Activated naive CD4-positive, alpha-beta T cell treated with anti-CD3 and anti-CD28 coated beads, Interleukin-2, amount 50 U/mL, for 16 hours (primary cell): ENCODE data around the gene DNAH8.
"Not testable (repeated sequence)": the region's sequence is repeated elsewhere in the genome, so short reads cannot be mapped to it uniquely, and the experiment has no call there.

ENCODE experiments used
- DNase-seq: peaks from one replicate; pipeline ENCODE4 v3.0.0-alpha.2; 2020

Gene DNAH8

GRCh38 chr6:38753707-38754106, 38.6 kb downstream of the DNAH8 start:
- no peak for DNase-seq

GRCh38 chr6:38755207-38755606, 40.1 kb downstream of the DNAH8 start:
- DNase-seq, result no peak

- DNase-seq, result no peak
These were observed 40.8 kb downstream of the DNAH8 start for GRCh38 chr6:38755874-38756273.

GRCh38 chr6:38760097-38760496, 45.0 kb downstream of the DNAH8 start:
- DNase-seq, result no peak

GRCh38 chr6:38762848-38763247, 47.7 kb downstream of the DNAH8 start:
- no peak for DNase-seq

- no peak for DNase-seq
These were observed 52.4 kb downstream of the DNAH8 start for GRCh38 chr6:38767560-38767959.

- no peak for DNase-seq
These were observed 58.2 kb downstream of the DNAH8 start for GRCh38 chr6:38773338-38773737.

GRCh38 chr6:38774929-38775707, 60.0 kb downstream of the DNAH8 start:
- DNase-seq, result no peak

- no peak for DNase-seq
These were observed 60.8 kb downstream of the DNAH8 start for GRCh38 chr6:38775870-38776269.

- no peak for DNase-seq
These were observed 61.4 kb downstream of the DNAH8 start for GRCh38 chr6:38776515-38776914.

- no peak for DNase-seq
These were observed 64.4 kb downstream of the DNAH8 start for GRCh38 chr6:38779310-38780062.

GRCh38 chr6:38782616-38783015, 67.5 kb downstream of the DNAH8 start:
- no peak for DNase-seq

GRCh38 chr6:38783443-38784228, 68.5 kb downstream of the DNAH8 start:
- DNase-seq, result no peak

GRCh38 chr6:38784506-38785235, 69.6 kb downstream of the DNAH8 start:
- DNase-seq, result no peak

- no peak for DNase-seq
These were observed 71.4 kb downstream of the DNAH8 start for GRCh38 chr6:38786486-38786885.

- DNase-seq, result no peak
These were observed 74.1 kb downstream of the DNAH8 start for GRCh38 chr6:38789256-38789655.

GRCh38 chr6:38792356-38792755, 77.2 kb downstream of the DNAH8 start:
- no peak for DNase-seq

- no peak for DNase-seq
These were observed 79.6 kb downstream of the DNAH8 start for GRCh38 chr6:38794682-38795081.

GRCh38 chr6:38796006-38796405, 80.9 kb downstream of the DNAH8 start:
- no peak for DNase-seq

- DNase-seq, result not testable (repeated sequence)
These were observed 81.3 kb downstream of the DNAH8 start for GRCh38 chr6:38796437-38796836.

GRCh38 chr6:38796850-38797249, 81.7 kb downstream of the DNAH8 start:
- no peak for DNase-seq

- no peak for DNase-seq
These were observed 82.3 kb downstream of the DNAH8 start for GRCh38 chr6:38797391-38797790.
